Hindlimb muscle (tissue), 1 donor: ENCODE data around the gene COL6A3. TPM values are rescaled to one million over a fixed set of nuclear protein-coding genes. Genes with fewer than 3 reads are reported as not detected.
"Not testable (repeated sequence)": the region's sequence is repeated elsewhere in the genome, so short reads cannot be mapped to it uniquely, and the experiment has no call there.

Experiments
- DNase-seq: peaks from one replicate; pipeline ENCODE4 v3.0.0-alpha.2; 2013
- polyA plus RNA-seq: library from polyadenylated mRNA; unstranded; fragments of 120-200 nt; gene quantifications from one replicate; pipeline ENCODE4 v1.2.1, GENCODE V29; 2013; ENCODE audit not compliant: insufficient read length

COL6A3 gene
- polyA plus RNA-seq, 1 donor: 254 TPM

DNA sequence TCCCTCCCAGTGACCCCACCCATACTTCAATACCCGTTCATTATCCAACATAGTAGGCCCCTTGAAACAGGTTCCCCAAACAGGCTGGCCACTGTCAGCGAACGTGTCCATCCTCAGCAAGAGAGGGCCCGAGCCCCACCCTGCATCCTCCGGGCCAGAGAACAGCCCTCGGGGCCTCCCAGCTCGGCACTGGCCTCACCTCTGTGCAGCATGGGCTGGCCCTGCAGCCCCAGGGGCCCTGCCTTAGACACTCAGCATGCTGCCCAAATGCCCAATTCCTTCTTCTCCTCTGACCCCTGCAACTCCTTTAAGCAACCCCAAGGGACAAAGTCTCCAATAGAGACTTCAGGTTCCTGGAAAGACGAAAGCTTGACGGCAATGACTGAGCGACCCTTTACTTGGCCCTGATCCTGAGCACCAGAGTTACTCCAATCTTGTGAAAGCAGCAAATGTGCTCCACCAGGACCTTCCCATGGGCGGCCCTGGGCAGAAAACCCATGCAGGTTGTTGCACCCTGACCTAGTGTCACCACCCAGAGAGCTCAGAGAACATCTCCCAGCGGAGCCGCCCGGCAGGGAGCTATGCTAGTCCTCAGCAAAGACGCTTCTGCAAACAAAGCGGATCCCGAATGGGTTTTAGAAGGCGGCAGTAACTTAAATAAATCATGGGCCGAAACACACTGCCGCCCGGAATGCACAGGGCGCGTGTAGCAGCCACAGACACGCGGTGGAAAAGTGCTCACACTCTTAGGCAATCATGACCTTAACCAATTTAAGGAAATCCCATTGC, 782 bp downstream of the COL6A3 start:
- DNase-seq: no peak

DNA sequence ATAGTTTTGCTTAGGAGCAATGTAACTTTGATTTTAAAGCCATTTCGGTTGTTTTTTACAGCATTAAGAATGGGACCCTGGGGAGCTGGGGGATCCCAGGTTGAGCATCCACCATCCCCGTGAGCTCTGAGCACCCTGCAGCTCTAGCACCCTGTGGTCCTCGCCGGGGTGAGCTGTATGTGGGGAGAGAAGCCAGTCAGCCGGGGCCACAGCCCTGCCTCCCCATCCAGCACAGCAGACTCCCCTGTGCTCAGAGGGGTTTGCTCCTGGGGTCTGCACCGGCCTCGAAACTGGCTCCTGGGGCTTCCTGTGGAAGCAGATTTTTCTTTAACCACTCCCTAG, 1.3 kb downstream of the COL6A3 start:
- no peak for DNase-seq

DNA sequence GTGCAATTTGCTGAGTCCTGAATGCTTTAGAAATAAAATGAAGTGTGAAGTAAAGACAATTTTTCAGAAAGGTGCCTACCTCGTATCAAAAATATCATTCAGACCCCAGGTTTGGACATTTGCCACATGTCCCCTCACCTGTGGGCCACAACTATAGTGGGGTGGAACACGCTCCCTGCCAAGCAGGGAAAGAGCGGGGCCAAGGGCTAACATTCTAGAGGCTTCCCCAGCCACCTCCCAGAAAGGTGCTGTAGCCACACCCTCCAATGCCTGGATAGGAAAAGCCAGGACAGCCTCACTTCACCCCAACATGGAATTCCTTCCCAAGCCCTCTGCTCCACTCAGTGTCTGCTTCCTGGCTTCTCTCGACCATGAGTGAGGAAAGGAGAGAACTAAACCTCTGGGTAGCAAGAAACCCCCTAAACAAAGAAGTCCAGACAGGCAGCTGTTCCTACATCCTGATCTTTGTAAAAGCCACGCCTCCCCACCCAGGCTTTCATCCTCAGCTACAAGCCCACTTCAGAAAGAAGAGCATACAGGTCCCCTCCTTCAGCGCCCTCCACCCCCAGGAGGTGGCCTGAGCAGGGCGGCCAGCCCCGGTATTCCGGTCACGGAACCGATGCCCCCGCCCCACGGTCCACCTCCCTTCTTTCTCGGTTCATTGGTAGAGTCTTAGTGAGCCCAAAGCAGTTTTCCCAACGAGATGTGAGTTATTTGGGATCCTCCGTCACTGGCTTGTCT, 2.1 kb downstream of the COL6A3 start:
- DNase-seq: peak; percentile 61

DNA sequence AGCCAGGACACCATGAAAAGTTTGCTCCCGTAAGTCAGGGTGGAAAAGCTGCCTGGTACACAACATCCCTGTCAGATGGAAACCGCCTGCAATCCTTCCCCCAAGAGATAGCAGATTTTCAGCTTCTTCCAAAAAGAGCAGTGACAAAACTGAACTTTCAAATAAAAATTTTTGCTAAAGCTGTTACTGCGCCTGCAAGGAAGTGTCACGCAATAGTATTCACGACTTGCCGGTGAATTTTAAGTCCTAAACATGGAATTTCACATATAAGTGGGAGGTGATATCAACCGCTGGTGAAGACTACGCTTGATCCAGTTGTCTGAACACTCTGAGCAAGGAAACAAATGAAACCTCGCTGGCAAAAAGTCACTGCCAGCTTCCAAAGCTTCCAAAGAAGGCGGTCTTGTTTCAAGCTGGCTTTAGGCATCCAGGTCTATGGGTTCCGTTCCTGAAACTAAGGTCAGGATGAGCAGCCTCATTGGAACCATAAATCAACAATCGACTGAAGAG, 2.8 kb downstream of the COL6A3 start:
- no peak for DNase-seq

GRCh38 chr2:237409263-237409662, 4.7 kb downstream of the COL6A3 start:
- DNase-seq: not testable (repeated sequence)

- DNase-seq: peak; percentile 73
These were observed 5.5 kb downstream of the COL6A3 start for GRCh38 chr2:237408335-237409000.

- DNase-seq: peak; percentile 40
These were observed 6.3 kb downstream of the COL6A3 start for GRCh38 chr2:237407700-237408099.

DNA sequence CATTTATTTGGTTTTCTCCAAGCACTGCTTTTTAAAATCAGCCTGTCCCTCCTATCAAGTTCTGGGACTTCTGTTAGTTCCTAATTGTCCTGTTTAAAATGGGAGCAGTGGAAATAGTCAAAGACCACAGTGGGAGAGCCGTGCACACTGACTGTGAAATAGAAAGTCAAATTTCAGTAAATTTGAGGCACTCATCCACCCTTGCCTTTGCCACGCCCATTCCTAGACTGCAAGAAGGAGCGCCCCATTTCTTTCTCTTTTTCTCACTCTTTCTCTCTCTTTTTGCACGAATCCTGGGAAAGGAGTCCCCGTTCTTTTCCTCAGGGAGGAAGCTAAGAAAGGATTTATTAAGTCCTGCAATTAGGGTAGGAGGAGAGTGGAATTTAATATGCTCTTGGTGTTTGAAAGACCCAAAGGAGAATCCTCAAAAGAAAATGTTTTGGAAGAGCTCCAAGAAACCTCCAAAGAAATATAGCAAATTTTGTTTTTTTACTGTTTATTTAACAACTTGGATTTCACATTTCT, 7.5 kb downstream of the COL6A3 start:
- DNase-seq: no peak

GRCh38 chr2:237405605-237406004, 8.4 kb downstream of the COL6A3 start:
- DNase-seq: no peak

DNA sequence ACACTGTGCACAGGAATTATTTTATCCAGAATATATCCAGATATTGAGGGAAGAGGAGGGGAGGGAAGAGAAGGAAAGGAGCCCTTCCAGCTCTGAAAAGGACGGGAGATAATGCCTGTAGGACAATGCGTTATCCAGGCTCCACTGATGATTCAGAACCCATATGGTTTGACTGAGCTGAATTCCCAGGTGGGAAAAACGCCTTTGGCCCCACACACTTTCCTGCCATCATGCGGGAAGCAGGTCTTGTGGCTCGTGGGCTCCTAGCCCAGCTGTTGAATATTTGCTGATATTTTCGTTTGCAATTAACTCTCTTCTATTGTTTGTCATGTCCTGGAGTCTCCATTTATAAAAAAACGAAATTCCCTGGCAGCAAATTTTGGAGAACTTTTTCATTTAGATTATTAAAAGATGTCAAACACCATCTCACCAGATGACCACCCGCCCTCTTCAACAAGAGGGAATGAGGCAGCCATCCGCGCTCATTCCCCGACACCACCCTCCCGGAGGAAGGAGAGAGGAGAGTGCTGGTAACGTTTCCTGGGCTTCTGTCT, 8.9 kb downstream of the COL6A3 start:
- DNase-seq: no peak

- no peak for DNase-seq
These were observed 9.6 kb downstream of the COL6A3 start for GRCh38 chr2:237404413-237404812.

- no peak for DNase-seq
These were observed 10.7 kb downstream of the COL6A3 start for GRCh38 chr2:237403024-237403882.

GRCh38 chr2:237400199-237400598, 13.8 kb downstream of the COL6A3 start:
- no peak for DNase-seq

GRCh38 chr2:237397072-237397471, 16.9 kb downstream of the COL6A3 start:
- no peak for DNase-seq

- no peak for DNase-seq
These were observed 20.4 kb downstream of the COL6A3 start for GRCh38 chr2:237393523-237393922.

GRCh38 chr2:237392186-237392585, 21.8 kb downstream of the COL6A3 start:
- no peak for DNase-seq

DNA sequence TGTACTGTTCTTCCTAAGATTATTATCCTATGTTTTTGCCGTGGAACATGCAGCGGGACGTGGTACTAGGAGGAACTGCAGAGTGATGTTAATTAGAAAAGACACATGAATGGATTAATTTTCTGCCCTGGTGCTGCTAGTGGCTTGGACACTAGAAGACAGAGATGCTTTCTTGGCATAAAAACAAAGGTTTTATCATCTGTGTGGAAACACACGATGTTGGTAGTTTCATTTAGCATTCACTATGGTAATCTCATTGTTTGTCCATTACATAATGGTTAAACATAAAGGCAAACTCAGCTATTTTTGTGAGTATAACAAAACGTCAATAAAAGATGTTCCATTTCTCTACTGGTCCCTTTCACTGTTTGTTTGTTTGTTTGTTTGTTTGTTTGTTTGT, 22.8 kb downstream of the COL6A3 start:
- DNase-seq: no peak

- DNase-seq: no peak
These were observed 23.7 kb downstream of the COL6A3 start for GRCh38 chr2:237390235-237390634.

DNA sequence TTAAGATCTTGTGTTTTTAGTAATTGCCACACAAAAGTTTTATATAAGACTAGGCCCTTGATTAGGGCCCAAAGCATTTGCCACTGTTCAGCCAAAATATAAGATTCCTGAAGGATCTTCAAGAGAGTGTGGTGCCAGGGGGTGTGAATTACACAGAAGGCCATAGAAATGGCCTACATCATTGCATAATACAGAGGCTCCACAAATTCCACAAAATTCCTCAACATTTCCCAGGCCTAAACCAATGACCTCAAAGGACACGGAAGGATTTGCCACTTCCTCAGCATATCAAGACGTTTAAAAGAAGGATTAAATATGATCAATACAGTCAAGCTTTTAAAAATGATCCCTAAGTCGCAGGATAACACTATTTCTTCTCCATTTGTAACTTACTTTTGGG, 24.1 kb downstream of the COL6A3 start:
- DNase-seq: no peak

DNA sequence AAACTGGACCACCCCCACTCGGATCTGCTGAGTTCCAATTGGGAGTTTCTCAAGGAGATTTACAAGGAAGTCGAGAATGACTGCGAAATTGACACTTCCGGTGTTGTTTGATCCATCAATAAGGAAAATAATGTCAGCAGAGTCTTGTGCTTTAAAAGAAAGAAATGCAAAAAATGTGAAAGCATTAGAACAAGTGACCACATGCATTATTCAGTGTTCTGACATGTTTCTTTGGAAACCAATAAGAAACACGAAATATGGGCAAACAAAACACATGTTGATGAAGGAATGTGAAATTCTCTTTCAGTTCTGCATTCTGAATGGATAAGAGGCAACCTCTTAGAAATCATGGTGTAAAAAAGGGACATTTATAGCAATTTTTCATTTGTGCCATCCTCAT, 25.9 kb downstream of the COL6A3 start:
- no peak for DNase-seq

DNA sequence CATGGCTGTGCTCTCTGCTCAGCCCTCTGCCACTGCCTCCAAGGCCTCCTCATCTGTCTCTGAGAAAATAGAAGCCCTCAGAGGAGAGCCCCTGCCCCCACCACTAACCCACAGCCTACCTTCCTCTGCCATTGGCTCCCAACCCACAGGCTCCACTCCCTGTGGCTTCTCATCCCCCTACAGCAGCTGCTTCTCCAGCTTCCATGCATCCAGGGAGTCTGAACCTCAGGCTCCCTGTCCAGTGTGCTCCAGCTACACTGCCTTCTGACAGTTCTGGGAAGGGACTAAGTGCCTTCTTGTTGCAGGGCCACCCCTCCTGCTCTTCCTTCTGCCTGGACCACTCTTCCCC, 29.3 kb downstream of the COL6A3 start:
- DNase-seq: no peak
